ENCODE data around the gene WNT3.

The WNT3 gene

DNA sequence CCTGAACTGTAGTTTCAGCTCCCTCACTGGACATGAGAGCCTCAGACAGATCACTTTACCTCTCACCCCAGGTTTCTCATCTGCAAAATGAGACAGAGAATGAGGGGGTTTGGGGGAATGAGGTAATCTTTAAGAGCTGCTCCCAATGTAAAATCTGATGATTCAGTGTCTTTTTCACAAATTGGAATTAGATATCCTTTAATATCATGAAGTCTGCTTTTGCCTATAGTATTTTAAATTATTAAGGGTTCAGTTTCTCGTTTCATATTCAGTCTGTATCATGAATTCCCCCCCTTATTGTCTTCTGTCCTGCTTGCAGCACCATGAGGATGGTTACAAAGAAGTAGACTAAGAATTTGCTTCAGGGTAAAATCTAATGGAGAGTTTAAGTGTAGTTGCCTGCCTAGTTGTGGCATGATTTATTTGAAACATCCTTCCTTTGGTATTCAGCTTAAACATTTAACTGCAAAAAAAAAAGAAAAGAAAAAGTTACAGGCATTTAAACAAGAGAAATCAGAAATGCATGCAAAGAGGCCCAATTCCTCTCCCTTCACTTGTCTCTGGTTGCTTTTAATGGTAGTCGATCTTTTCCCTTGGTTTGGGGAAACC is 77.3 kb downstream of the WNT3 start:
- no peak overlapping the region for H3K27ac ChIP-seq
- DNase-seq (ENCODE audit: low read depth, low spot score) = no peak

DNA sequence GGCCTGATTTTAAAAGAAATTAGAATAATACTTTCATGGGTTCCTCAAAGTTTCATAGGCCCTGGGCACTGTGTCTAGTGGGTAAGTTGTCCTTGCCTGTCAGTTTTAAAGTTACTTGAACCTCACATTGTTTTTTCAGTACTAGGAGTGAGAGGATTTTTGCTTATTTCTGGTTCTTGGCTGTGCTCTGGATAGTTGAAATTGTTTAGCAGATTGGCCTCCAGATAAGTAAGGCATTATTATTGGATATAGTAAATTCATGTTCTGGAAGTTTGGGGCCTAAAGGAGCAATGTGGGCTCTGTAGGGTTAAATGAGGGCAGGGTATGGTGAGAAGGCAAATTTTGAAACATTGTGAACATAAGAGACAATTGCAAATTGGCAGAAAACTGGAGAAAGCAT is 78.5 kb downstream of the WNT3 start:
- H3K27ac ChIP-seq = no peak overlapping the region

DNA sequence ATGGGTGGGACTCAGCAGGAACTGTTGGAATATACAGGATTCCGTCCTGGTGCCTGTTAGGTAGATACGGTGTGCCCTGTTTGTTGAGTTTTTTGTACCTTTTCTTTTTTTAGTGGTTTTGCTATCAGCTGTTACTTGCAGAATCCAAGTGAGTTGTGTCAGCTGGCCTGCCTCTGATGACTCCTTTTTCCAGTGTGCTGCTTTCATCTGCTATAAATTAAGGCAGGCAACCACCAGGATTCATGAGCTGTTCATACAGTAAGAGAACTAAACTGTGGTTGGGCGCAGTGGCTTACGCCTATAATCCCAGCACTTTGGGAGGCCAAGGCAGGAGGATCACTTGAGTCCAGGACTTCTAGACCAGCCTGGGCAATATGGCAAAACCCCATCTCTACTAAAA is 79.9 kb downstream of the WNT3 start:
- no peak for DNase-seq (ENCODE audit: low read depth, low spot score)
- H3K27ac ChIP-seq = no peak overlapping the region

More for the DNA sequence above, 78.5 kb downstream of the WNT3 start:
- no peak for DNase-seq (ENCODE audit: low read depth, low spot score)

DNA sequence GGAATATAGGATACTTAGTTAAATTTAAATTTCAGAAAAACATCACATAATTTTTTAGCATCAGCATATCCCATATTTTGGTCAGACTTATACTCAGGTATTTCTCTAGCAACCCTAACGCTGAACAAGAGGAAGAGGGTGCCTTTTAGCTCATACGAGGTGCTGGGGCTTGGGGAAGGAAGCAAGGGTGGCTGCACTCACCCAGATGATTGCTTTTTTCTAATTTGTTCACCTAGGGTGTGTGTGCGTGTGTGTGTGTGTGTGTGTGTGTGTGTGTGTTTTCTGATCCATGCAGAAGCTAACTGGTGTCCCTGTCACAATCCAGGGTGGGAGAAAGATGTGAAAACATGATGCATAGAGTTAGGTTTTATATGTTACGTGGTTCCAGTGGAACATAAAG is 81.2 kb downstream of the WNT3 start:
- no peak for DNase-seq (ENCODE audit: low read depth, low spot score)
- H3K27ac ChIP-seq = no peak overlapping the region

DNA sequence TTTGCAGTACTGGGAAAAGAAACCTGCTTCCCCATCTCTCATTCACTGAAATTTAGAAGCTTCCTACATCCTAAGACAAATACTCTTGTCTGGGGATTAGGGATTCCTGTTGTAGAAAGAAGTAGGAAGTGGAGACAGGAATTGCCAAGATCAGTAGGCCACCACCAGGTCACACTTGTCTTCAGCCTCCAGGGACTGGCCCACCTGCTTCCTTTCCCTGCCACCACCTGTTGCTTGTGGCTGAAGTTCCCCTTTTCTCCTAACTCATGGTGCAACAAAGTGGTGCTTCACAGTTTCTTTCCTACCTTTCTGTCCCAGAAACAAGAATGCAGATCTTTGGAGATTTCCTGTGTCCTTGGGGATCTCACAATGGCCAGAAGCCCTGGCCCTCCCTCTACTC is 82.4 kb downstream of the WNT3 start:
- H3K27ac ChIP-seq = no peak overlapping the region
- no peak for DNase-seq (ENCODE audit: low read depth, low spot score)

DNA sequence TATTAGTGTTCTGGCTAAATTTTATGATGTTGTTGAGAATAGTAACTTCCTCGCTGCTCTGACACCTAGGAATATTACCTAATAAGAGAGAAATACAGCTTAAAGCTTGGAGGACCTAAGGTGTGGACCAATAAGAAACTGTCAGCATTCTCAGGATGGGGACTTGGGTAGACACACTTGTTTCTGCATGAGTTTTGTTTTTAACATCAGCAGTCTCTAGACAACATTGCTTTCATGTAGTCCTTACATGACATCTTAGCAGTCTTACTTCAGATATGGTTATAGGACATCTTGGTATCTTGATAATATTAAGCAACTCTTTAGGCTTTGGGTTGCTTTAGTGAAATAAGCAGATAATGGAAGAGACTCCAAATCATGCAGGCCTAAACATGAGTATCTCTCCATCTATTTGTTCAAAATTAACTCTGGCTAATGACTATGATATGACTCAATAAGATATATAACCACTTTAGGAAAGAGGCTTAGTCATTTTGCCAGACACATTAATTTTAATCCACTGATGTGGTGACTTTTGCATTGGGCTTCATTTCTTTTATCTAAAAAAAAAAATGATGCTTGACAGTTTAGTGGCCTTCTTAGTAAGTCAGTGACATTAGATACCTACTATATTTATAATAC is 84.5 kb downstream of the WNT3 start:
- peak; percentile 24 for DNase-seq (ENCODE audit: low read depth, low spot score)
- peak overlapping the region; percentile 34 for H3K27ac ChIP-seq

DNA sequence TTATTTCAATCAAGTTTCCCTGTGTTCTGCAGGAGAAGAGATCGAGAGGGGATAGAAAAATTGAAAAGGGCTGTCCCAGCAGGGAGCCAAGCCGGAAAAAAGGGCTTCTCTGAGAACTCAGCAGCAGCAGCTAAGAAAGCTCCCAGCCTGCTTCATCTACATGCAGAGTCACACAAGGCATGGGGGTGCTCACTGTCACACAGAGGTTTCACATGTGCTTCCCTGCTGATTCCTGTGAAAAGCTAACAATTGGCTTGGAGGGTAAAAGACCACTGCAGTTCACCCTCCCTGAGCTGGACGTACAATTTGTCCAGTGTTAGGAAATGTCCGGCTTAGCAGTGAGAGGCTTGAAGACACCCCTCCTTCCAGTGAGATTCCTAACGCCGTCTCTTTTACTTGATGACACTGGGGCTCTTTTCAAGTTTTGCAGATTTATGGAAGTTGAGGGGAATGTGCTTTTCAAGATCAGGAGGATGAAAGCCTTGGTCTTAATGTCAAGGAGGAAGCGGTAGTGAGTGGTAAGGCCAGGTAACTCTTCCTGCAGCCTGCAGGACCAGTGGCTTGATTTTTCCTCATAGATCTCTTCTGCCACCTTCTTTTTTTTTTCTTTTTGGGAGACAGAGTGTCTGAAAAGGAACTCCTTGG is 85.6 kb downstream of the WNT3 start:
- DNase-seq (ENCODE audit: low read depth, low spot score) = no peak

DNA sequence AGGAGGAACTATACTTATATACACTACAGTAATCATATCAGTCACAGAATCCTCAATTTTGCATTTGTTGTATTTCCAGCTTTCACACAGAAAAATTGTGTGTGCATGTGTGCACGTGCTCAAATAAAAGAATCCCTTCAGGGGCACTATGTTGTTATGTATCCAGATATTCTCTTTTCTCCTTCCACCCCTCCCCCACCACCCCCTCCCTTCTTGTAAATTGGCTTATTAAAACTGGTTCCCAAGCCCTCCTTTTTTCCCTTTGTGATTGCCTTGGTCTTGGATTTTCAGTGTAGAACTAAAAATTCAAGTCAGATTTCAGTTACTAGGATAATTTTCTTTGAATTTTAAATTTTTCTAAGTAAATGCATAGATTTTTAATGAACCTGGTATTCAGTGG is 86.3 kb downstream of the WNT3 start:
- no peak for DNase-seq (ENCODE audit: low read depth, low spot score)
- H3K27ac ChIP-seq = no peak overlapping the region

More for the DNA sequence above, 85.6 kb downstream of the WNT3 start:
- H3K27ac ChIP-seq = no peak overlapping the region

DNA sequence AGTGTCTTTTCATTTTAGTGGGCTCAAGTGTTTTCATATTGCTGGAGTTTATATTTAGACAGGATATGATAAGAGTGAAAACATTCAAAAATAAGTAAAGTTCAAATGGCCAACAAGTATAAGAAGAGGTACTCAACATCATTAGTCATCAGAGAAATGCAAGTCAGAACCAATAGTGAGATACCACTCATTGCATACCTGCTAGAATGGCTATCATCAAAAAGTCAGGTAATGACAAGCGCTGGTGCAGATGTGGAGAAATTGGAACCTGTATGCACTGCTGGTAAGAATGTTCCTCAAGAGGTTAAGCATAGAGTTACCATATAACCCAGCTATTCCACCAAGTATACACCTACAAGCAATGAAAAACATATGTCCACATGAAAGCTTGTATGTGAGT is 87.8 kb downstream of the WNT3 start:
- H3K27ac ChIP-seq = peak overlapping the region; percentile 42
- DNase-seq (ENCODE audit: low read depth, low spot score) = peak; percentile 20

DNA sequence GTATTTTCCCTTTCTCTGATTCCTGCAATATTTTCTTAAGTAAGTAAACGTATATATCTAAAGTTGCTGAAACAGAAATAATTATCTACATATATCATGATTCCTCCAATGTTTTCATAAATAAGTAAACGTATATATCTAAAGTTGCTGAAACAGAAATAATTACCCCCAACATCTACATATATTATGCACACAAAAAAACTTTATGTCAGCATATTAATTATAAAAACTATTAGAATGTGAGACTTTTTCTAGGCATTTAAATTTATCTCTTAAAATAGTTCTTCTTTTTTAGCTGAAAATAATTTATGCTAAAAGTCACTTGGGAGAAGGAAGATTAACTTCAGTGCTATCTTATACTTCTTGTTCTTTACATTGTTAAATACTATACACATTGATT is 88.5 kb downstream of the WNT3 start:
- peak overlapping the region; percentile 42 for H3K27ac ChIP-seq
- DNase-seq (ENCODE audit: low read depth, low spot score) = no peak

DNA sequence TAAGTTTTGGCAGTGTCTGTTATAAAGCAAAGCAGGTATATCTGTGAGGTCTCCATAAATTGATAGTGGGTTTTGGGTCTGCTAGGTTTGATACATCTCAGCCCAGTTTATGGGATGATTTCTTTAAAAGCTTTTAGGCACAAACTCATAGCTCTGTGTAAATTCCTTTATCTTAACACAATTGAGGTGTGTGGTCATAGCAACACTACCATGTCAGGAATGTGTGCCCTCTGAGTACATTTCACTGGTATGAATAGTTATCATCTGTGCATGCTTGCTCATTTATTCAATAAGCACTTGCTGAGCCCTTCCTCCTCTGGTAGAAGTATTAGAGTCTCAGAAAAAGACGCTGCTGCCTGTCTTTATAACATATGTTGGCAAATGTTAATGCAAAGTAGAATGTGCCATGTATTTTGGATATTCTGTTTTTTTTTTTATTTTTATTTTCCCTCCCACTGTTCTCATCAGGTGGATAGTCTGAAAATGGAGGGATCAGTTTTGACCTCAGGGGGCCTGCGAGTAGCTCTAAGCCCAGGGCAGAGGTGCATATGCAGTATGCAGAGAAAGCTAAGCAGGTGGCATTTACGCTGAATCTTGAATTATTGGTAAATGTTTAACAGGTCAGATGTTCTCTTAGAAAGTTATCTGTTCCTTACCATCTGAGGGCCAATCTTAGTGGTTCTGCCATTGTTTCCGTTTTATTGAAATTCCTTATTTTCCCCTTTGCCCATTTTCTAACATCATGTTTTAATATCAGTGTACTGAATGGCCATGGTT is 90.7 kb downstream of the WNT3 start:
- peak; percentile 36 for DNase-seq (ENCODE audit: low read depth, low spot score)
- H3K27ac ChIP-seq = peak overlapping the region; percentile 36

DNA sequence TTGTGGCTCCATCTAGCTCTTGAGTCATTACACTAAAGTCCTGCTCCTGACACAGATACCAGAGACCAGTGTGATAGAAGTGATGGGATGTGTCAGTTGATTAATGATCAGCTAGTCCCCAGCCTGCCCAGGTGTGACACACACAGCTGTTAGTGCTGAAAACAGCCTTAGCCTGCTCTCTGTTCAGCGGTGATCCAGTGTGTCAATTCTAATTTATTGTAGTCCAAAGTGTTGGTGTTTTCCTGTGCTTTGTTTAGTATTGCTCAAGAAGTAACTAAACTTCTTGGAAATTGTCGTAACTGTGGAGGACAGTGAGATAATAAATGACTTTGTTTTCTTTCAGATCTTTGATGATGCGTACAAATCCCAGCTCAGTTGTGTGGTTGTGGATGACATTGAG is 92.3 kb downstream of the WNT3 start:
- DNase-seq (ENCODE audit: low read depth, low spot score) = no peak
- no peak overlapping the region for H3K27ac ChIP-seq

DNA sequence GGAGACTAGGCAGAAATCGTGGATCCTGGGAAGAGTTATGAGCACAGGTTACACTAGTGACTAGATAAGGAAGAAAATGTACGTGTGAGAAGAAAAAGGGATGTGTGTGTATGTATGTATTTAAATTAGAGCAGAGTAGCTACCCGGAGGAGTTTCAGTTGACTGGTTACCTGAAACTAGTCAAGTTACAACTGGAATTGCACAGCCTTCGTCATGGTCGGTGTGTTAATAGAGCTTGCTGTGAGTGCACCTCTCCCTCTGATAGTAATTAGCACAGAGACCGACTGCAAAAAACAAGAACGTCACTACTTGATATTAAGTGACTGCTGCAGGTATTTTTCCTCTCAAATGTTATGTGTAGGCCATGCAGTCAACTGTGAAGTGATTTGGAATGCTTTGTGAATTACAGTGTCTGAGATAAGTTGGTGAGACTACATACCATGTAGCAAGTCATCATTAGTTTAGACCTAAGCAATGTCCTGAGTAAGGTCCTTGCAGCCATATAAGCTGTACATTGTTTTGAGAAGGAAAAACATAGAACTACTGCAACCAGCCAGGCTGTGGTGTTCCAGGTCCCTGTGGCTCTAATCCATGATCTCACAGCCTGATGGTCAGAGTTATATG is 95.7 kb downstream of the WNT3 start:
- no peak overlapping the region for H3K27ac ChIP-seq
- DNase-seq (ENCODE audit: low read depth, low spot score) = no peak

DNA sequence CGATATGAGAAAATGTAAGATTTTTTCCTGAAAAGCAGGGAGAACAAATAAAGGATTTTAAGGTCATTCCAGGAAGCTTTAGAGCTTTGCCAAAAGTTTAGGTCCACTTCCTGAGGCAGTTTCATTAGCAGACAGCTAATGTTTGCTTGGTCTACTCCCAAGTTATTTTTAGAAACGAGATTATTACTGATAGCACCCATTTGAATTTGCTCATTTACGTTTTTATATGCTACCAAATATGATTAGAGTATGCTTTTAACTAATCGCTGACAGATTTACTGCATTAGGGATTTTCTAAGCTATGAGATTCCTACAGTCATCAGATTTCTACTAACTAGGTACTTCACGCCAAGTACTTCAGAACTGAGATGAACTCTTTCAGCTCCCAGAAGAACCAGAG is 98.1 kb downstream of the WNT3 start:
- DNase-seq (ENCODE audit: low read depth, low spot score) = no peak
- no peak overlapping the region for H3K27ac ChIP-seq

DNA sequence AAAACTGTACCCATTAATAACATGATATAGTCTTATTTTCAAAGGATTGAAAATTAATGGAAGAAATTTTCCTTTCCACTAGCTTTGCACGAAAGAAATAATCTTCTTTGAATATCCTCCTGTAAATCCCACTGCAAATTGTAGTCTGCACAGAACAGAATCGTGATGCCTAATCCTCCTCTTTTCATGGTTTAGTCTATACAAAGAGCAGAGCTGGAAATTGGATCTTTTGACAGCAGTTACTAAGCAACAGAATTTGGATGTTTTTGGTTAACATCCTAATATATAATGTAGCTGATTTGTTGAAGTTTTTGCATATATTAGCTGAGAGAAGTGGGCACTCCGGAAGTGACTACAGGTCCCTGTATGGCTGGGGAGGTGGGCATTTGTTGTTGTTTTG is 98.6 kb downstream of the WNT3 start:
- H3K27ac ChIP-seq = no peak overlapping the region
- no peak for DNase-seq (ENCODE audit: low read depth, low spot score)

DNA sequence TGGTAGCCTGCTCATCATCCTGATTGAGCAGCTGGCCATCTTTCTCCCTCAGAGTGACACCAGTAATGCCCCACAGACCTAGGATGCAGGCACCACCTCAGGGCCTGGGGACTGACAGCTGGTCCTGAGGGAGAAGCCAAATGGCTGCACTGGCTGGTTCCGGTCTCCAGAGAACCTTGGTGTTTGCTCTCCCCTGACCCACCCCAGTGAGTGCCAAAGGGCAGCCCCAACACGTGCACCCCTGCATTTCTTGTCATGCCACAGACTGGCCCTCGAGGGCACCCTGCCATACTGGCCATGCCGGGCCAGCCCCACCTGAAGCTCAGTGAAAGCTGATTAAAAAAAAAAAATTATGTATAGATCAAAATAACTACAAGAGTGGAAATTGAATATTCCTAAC is 100.5 kb downstream of the WNT3 start:
- H3K27ac ChIP-seq = no peak overlapping the region
- DNase-seq (ENCODE audit: low read depth, low spot score) = no peak

Measured in epithelial cell of prostate (primary cell).